Breast epithelium (tissue), 4 donors: ENCODE measurements around the gene XPNPEP1. TPM values are rescaled to one million over a fixed set of nuclear protein-coding genes. Genes with fewer than 3 reads are reported as not detected.

ENCODE experiments used
- DNase-seq, 2 donors: peaks; one replicate each; pipeline ENCODE4 v3.0.0-alpha.2; 2019; ENCODE audit warnings: low spot score in 2 of 2
- H3K27ac ChIP-seq, 2 donors: fragments of 200-600 bp; sonication (generic) in 1 of 2; one replicate each; pipeline ENCODE4 v1.5.1; 2016 to 2019; ENCODE audit warnings: mild to moderate bottlenecking in 1 of 2
- H3K27me3 ChIP-seq, 2 donors: fragments of 200-600 bp; sonication (generic) in 1 of 2; one replicate each; pipeline versions ENCODE4 v1.5.1 to v1.6.0; 2017 to 2019; ENCODE audit warnings: control low read depth in 1 of 2, mild to moderate bottlenecking in 1 of 2
- H3K36me3 ChIP-seq: fragments of 200-600 bp; one replicate; pipeline ENCODE4 v1.5.1; 2019
- H3K4me1 ChIP-seq, 2 donors: fragments of 200-600 bp; sonication (generic); one replicate each; pipeline ENCODE4 v1.5.1; 2016 to 2019; ENCODE audit warnings: control low read depth in 1 of 2
- H3K4me3 ChIP-seq, 3 donors: fragments of 200-600 bp; sonication (generic); 1 replicate in 2 of 3; 2 replicates in 1 of 3; pipeline ENCODE4 v1.5.1; 2016 to 2019; ENCODE audit warnings: mild to moderate bottlenecking in 3 of 3, moderate library complexity in 2 of 3
- H3K9me3 ChIP-seq, 2 donors: fragments of 200-600 bp; sonication (generic) in 1 of 2; one replicate each; pipeline ENCODE4 v1.5.1; 2016 to 2019; ENCODE audit warnings: control low read depth in 1 of 2
- POLR2A ChIP-seq: fragments of 450-650 bp; IDR thresholded peaks from one replicate; pipeline ENCODE4 v1.6.1; 2016; ENCODE audit warnings: antibody characterized with exemption, mild to moderate bottlenecking, moderate library complexity
- POLR2AphosphoS5 ChIP-seq, 3 donors: sonication (generic); formaldehyde crosslinking; IDR thresholded peaks; one replicate each; pipeline ENCODE4 v1.6.1; 2017; ENCODE audit warnings: antibody characterized with exemption in 3 of 3
- intact Hi-C: fragments of 100-400 bp; cut with DNase I; formaldehyde crosslinking; loops from one replicate; pipeline ENCODE4 v1.15.1; 2023; ENCODE audit warnings: low total_unique reads
- total RNA-seq, 3 donors: library from RNA; depleted of rRNA; stranded (reverse); fragments of >200 nt; gene quantifications; one replicate each; pipeline ENCODE4 v1.1.0, GENCODE V29; 2016
- TF ChIP-seq, protein P1 (sequence below), 3 donors: fragments of 450-650 bp; IDR thresholded peaks; one replicate each; pipeline ENCODE4 v1.5.1; 2016 to 2017; ENCODE audit warnings: antibody characterized with exemption in 3 of 3, mild to moderate bottlenecking in 3 of 3, moderate library complexity in 3 of 3

The XPNPEP1 gene
- total RNA-seq, 3 donors from 2014 or later = 61.1 to 89.5 (median 89.0) TPM

DNA sequence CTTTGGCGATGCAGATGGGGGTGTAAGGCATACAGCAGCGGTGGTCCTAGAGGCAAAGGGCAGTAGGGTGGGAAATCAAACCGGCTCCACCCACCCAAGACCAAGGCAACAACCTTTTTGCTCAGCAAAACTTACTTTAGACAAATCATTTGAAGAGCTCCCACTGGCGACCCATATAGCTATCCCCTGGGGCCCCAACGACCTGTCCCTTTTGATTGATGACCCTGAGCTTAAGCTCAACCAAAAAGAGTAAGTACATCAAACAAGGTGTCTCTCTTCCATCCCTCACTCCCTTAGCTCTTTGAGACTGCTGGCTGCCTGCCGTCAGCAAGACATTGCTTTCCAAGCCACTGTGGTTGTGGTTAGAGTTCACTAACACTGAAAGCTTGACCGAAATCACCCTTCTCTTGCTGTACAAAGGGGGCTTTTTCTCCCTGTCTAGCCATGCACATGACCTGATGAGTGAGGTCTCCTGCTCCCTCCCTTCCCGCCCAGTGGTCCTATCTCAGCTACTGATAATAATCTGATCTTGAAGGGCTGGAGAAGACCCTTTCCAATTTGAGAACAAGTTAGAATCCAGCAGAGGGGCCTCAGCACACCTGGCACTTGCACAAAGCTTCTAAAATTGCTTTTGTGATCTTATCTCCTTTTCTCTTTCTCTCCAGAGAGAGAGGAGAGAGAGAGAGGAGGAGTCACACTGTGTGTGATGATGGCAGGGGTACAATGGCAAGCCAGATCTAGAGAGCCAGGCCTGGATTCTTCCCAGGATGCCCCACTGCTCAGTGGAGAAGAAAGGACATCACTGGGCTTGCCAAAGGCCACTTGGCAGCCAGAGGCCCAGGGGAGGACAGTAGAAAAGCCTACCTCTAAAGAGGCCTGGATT, 42.2 kb downstream of the XPNPEP1 start:
- Histone ChIP-seq H3K27ac (peak overlapping the region in 1 of 2 donors; percentile 3), H3K4me1 (no peaks in the 10 kb centered on the region), H3K27me3 (no peaks in the 10 kb centered on the region), H3K9me3 (no peaks in the 10 kb centered on the region), H3K36me3 (no peaks in the 10 kb centered on the region), H3K4me3 (no peak overlapping the region)
- TF ChIP-seq POLR2A = no peak
- TF ChIP-seq POLR2AphosphoS5 (IDR thresholded peaks at IDR 0.05) = no peak
- TF ChIP-seq, protein P1, sequence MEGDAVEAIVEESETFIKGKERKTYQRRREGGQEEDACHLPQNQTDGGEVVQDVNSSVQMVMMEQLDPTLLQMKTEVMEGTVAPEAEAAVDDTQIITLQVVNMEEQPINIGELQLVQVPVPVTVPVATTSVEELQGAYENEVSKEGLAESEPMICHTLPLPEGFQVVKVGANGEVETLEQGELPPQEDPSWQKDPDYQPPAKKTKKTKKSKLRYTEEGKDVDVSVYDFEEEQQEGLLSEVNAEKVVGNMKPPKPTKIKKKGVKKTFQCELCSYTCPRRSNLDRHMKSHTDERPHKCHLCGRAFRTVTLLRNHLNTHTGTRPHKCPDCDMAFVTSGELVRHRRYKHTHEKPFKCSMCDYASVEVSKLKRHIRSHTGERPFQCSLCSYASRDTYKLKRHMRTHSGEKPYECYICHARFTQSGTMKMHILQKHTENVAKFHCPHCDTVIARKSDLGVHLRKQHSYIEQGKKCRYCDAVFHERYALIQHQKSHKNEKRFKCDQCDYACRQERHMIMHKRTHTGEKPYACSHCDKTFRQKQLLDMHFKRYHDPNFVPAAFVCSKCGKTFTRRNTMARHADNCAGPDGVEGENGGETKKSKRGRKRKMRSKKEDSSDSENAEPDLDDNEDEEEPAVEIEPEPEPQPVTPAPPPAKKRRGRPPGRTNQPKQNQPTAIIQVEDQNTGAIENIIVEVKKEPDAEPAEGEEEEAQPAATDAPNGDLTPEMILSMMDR (IDR thresholded peaks at IDR 0.05) = no peak
- DNase-seq = no peak
- intact Hi-C loops = loop anchor here (1.0 kb wide), 1 partner anchor 37 kb away; no protein-coding TSS in a partner anchor

DNA sequence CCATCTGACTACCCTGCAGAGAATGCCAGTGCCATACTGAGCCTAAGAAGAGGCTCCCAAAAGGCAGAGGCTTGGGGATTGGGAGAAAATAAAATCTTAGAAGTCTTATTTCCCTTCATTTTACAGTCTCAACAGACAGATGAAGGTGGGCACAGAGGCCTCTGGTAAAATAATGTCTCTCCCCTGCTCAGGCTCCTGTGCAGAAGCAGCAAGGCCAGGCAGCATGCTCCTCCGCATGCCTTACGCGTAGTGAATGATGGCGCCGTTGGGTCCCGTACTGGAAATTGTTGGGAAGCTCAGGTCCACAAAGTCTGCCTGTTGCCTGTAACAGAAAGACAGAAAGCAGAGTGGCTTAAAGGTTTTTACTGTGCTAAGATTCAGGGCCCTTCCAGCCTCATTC, 45.8 kb downstream of the XPNPEP1 start:
- intact Hi-C loops = no loop called here
- Histone ChIP-seq H3K9me3 (no peaks in the 10 kb centered on the region), H3K27me3 (no peaks in the 10 kb centered on the region), H3K4me3 (no peak overlapping the region), H3K36me3 (no peaks in the 10 kb centered on the region), H3K27ac (no peak overlapping the region), H3K4me1 (no peaks in the 10 kb centered on the region)
- DNase-seq = no peak
- TF ChIP-seq, protein P1 (IDR thresholded peaks at IDR 0.05) = no peak
- TF ChIP-seq POLR2A (no peak), POLR2AphosphoS5 (IDR thresholded peaks at IDR 0.05) (no peak)

DNA sequence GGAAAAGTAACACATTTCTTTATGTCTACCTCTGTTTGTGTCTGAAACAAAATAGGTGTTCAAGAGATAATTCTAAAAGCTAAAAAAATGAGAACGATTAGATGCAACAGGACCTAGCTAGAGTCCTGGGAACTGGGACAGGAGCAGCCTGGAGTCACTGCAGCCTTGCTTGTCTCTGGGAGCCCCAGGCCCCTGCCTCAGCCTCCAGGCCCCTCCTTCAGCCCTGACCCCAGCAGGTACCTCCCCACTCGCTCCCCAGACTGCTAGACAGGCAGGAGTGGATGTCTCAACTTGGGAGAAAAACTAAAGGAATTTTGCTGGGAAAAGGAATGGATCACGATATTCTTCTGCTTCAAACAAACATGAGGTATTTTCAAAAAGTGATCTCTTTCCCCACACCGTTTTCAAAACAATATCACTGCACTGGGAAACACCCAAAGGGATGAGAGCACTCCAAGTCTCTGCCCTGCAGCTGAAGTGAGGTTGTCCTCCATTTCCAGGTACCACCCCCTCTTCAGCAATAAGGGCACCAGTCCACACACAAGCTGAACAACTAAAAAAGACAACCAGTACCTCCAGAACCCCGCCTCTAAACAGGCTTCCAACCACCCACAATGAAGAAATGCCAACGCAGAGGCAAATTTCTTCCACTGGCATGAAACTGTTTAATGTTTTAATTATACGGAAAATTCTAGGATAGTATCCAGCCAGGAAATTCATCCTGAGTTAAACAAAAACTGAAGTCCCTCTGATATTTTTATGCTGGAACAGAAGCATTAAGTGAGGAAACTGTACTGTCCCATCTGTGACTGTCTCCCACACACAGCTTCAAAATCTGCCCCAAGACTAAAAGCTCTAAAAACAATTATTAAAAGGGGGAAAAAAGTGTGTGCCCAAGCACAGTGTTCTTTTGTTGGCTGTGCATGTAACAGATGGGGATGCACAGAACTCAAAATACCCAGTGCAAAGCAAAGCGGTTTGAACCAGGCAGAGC, 47.2 kb downstream of the XPNPEP1 start:
- Histone ChIP-seq H3K9me3 (no peaks in the 10 kb centered on the region), H3K36me3 (no peaks in the 10 kb centered on the region), H3K4me3 (no peak overlapping the region), H3K4me1 (no peaks in the 10 kb centered on the region), H3K27me3 (no peaks in the 10 kb centered on the region), H3K27ac (peak overlapping the region; percentile 35 to 50)
- no peak for DNase-seq
- TF ChIP-seq POLR2AphosphoS5 (IDR thresholded peaks at IDR 0.05) = no peak
- TF ChIP-seq, protein P1 (IDR thresholded peaks at IDR 0.05) = no peak
- intact Hi-C loops = no loop called here

DNA sequence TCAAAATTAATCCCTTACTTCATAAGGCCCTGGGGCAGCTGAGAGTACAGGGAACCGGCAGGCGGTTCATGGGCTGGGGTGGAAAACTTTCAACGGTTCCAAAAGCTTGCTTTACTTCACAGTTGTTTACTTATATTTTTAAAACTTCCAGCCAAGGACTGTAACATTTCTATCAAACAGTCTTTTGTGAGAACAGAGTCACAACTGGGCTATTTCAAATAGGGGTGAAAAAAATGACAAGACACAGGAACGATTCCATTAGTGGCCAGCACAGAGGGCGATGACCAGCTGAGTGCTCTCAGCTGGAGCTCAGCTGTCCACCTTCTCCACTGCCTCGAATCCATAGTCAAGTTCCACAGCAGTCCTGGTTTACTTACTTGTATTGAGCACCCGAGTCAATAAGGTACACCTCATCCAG, 48.2 kb downstream of the XPNPEP1 start:
- TF ChIP-seq POLR2AphosphoS5 (IDR thresholded peaks at IDR 0.05) = no peak
- TF ChIP-seq POLR2A = no peak
- TF ChIP-seq, protein P1 (IDR thresholded peaks at IDR 0.05) = no peak
- Histone ChIP-seq H3K4me3 (no peak overlapping the region), H3K27me3 (no peaks in the 10 kb centered on the region), H3K27ac (peak overlapping the region; percentile 19 to 27), H3K9me3 (no peaks in the 10 kb centered on the region), H3K36me3 (no peaks in the 10 kb centered on the region), H3K4me1 (no peaks in the 10 kb centered on the region)
- intact Hi-C loops = no loop called here
- DNase-seq = no peak
